Amniotic epithelial cell (primary cell): ENCODE data around the gene SDHB.

Experiments
- DNase-seq: peaks from one replicate; pipeline ENCODE4 v3.0.0-alpha.2; 2010; ENCODE audit warnings: low read depth

Gene SDHB

DNA sequence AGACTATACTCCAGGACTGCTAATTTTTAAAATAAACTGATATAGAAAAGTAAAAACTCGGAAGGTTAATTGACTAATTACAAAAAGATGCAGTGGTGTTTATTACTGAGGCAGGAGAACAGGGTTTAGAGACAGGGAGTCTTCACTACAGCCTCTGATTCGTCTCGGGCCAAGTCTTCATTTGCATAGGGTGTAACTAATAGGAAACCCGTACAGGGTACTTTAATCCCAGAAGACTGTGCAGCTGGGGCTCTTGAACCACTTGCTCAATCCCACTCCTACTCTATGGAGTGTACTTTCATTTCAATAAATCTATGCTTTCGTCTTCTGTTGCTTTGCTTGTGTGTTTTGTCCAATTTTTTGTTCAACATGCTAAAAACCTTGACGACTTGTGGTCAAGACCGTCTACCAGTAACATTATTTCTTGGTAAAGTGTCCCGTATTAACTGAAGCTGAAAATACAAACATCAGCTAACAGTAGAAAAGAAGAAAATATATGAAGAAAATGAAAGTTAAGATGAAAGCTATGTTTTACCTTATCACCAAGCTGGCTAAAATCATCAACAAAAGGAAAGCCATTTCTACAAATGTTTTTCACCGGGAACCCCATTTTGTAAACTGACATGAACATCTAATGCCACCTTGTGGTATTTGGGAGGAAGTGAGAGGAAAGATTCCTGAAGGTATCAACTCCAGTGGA is 8.0 kb downstream of the SDHB start:
- peak; percentile 70 for DNase-seq

DNA sequence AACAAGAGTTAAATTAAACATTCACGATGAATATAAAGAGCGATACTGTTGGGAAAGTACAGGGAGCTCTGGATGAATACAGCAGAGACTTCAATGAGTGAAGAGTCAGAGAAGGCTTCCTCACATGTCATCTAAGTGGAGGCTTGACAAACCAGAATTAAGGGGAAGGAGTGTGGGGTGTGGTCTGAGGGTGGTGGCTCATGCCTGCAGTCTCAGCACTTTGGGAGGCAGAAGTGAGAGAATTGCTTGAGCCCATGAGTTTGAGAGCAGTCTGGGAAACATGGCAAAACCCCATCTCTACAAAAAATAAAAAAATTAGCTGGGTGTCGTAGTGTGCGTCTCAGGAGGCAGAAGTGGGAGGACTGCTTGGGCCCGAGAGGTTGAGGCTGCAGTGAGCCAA is 8.7 kb downstream of the SDHB start:
- no peak for DNase-seq

DNA sequence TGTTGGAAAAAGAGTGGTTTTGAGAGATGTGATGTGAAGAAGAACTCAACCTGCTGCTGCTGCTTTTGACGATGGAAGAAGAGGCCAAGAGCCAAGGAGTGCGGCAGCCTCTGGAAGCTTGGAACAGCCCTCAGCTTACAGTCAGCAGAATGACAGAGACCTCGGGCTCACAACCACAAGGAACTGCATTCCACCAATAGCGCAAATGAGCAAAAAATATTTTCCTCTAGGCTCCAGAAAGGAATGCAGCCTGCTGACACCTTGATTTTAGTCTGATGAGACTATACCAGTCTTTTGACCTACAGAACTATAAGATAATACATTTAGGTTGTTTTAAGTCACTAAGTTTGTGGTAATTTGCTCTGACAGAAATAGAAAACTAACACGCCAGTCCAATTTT is 10.2 kb downstream of the SDHB start:
- no peak for DNase-seq

DNA sequence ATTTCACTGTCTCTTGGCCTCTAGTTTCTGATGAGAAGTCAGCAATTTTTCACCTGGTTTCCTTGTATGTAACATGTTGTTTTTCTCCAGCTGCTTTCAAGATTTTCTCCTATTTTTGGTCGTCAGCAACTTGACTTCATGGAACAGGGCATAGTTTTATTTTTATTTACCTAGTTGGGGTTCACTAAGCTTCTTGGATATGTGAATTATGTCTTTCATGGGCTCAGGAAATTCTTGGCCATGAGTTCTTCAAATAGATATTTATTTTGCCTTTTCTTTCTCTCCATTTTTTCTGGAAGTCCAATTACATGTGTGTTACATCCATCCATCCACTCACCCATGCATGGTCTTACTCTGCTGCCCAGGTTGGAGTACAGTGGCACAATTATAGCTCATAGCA is 13.7 kb downstream of the SDHB start:
- no peak for DNase-seq

DNA sequence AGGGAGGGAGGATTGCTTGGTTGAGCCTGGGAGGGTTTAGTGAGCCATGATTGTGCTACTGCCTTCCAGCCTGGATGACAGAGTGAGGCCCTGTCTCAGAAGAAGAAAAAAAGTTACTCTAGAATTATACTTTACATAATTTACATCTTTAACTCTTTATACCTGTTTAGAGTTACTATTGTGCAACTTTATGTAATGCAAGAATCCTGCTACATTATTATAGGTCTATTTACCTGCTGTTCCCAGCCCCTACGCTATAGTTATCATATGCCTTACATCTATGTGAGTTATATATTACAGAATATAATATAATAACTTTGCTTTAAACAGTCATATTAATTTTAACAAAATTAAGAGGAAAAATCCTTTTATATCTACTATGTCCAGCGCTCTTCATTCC is 14.3 kb downstream of the SDHB start:
- no peak for DNase-seq

DNA sequence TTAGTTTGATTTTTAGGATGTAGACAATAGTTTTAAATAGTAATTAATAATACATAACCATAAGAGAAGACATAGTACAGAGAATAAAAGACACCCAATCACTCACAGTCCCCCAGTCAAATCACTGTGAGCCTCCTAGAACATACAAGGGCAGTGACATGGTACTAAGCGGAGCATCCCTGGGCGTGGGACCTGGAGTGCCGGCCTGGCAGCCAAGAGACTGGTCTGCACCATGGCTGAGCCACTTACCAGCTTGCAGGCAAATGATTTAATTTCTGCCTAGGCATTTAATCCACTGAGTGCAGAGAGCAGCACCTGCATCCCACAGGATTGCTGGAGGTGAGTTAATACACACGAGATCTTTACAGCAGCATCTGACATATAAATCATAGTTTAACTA is 20.4 kb downstream of the SDHB start:
- no peak for DNase-seq

DNA sequence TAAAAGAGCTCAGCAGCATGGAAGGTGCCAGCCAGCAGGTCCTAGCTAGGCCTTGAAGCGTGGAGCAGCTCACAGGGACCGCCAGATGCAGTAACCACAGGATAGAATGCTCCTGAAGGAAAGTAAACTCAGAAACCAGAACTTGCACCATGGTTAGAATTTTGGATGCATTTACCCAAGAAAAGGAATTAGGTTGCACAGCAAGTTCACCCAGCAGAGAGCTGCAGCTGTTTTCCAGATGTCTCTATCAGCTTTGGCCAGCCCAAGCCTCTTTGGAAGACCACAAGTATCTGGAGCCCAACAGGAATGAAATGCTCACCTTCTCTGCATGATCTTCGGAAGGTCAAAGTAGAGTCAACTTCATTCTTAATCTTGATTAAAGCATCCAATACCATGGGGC is 21.1 kb downstream of the SDHB start:
- no peak for DNase-seq

- no peak for DNase-seq
Observed at GRCh38 chr1:17031436-17031835, 22.4 kb downstream of the SDHB start.

GRCh38 chr1:17030206-17030605 is 23.6 kb downstream of the SDHB start:
- DNase-seq = no peak

GRCh38 chr1:17028662-17029188 is 25.1 kb downstream of the SDHB start:
- no peak for DNase-seq

- DNase-seq = no peak
Observed at GRCh38 chr1:17027900-17028299, 25.9 kb downstream of the SDHB start.

DNA sequence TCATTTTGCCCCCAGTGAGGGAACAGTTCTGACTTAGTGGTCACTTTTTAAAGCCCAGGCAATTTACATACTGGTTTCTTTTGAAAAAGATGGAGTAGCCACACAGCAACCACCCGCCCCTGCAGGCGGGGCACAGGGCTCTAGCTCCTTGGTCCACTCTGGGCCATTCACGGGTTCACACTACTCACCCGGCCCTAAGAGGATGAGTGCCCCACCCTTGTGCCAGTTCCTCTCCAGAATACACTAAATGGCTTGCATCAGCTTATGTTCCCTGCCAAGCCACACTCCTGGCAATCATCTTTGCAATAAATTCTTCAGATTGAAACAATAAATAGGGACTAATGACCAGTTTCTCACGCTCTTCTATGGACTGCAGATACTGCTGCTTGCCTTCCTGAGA is 26.4 kb downstream of the SDHB start:
- DNase-seq = no peak

DNA sequence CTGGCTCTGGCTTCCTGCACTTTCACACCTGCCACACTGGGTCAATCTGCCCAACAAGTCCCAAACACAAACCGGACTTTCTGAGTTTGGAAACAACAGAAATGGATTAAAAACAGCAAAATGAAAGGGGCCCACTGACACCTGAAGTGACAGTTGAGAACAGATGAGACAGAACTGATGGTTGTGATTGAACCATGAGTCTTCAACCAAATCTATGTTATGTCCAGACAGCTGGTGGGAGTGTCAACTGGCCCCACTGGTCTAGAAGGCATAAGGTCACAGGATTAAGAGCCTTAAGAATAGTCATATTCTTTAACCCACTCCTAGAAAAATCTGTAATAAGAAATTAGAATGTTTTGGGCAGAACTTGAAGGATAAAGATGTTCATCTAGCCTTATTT is 29.1 kb downstream of the SDHB start:
- no peak for DNase-seq

- no peak for DNase-seq
Observed at GRCh38 chr1:17023573-17023972, 30.3 kb downstream of the SDHB start.

GRCh38 chr1:17023102-17023501 is 30.7 kb downstream of the SDHB start:
- no peak for DNase-seq

DNA sequence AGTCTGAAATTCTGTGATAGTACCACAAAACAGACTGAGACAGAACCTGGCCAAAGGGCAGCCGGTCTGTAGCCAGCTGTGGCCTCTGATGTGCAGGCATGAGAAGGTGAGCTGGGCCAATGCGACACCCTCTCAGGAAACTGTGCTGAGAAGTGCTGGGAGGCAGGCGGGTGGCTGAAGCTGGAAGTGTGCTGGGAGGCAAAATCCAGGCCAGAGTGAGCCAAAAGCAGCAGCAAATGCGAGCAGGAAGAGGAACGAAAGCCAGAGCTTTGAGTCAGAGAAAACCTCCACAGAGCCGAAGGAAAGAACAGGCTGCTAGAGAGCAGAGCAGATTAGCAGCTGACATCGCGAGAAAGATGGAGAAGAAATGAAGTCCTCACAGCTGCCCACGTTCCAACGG is 31.9 kb downstream of the SDHB start:
- no peak for DNase-seq

- DNase-seq = no peak
Observed at GRCh38 chr1:17020502-17020901, 33.3 kb downstream of the SDHB start.

DNA sequence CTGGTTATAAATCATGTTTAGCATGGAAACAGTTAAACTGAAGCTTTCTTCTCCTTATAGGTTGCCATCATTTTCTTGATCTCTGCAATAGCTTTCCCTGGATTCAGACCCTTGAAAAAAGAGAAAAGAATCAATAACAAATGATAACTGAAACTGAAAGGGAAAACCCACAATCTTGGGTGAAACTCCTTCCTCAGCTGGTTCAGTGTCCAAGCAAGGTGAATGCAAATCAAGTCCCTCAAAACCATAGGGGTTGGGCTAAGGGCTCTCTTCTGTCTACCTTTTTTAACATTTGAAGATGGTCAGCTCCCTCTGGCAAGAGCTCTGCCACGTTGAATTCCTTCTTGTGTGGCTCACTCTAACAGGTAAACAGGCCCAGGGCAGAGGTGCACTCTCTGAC is 35.0 kb downstream of the SDHB start:
- no peak for DNase-seq

DNA sequence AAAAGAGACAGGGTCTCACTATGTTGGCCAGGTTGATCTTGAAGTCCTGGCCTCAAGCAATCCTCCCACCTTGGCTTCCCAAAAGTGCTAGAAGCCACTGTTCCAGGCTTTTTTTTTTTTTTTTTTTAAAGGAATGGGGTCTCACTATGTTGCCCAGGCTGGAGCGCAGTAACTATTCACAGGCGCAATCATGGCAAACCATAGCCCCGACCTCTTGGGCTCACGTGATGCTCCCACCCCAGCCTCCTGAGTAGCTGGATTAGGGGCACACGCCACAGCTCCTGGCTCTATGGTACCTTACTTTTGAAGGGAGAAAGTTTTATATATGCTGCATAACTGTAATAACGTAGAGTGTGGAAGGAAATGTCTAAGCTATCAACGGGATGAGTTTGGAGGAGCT is 36.4 kb downstream of the SDHB start:
- DNase-seq = no peak

- DNase-seq = peak; percentile 67
Observed at GRCh38 chr1:17016317-17016661, 37.5 kb downstream of the SDHB start.

DNA sequence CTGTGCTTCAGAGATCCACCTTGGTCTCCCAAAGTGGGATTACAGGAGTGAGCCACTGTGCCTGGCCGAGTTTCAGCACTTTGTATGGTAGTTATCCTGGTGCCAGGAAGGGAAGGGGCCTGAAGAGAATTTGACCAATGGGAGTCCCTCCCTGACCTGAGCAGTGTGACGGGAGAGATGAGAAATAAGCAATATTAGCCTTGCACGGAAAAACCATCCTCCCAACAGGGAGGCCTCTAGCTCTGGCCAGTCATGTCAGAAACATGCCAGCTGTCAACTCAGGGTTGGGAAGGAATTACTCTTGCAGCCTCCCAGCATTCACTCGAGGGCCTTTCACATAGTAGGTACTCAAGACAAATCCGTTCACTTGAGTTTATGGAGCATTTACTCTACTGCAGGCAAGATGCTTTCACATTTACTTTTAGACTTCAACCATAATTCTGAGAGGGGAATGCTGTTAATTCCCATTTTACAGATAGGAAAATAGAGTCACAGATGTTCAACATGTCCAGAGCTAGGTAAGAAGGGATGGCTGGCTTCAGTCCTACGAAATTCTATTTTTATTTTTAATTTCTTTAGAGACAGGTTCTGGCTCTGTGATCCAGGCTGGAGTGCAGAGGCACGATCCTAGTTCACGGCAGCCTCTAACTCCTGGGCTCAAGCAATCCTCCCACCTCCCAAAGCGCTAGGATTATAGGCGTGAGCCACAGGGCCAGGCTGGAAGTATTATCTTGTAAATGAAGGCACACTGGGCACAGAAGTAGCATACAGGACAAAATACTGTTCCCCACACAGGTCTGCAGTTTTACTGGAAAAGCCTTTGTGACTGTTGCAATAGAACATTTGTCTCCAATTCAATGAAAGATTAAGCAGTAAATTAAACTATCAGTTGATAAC is 38.9 kb downstream of the SDHB start:
- DNase-seq = peak; percentile 63

GRCh38 chr1:17013491-17014320 is 40.1 kb downstream of the SDHB start:
- no peak for DNase-seq
